C4-2B (cell line): Measurements from ENCODE around the gene DLX3.

Source experiments
- H3K27ac ChIP-seq: fragments of 450-650 bp; 2 replicates; pipeline ENCODE4 v1.5.1; 2017
- ZFX ChIP-seq: fragments of 450-650 bp; IDR thresholded peaks from 2 replicates; pipeline ENCODE4 v1.6.1; 2017
- TF ChIP-seq, protein P1 (sequence below): fragments of 450-650 bp; conservative IDR thresholded peaks from 2 replicates; pipeline ENCODE4 v1.5.1; 2017; ENCODE audit warnings: mild to moderate bottlenecking

Gene DLX3

DNA sequence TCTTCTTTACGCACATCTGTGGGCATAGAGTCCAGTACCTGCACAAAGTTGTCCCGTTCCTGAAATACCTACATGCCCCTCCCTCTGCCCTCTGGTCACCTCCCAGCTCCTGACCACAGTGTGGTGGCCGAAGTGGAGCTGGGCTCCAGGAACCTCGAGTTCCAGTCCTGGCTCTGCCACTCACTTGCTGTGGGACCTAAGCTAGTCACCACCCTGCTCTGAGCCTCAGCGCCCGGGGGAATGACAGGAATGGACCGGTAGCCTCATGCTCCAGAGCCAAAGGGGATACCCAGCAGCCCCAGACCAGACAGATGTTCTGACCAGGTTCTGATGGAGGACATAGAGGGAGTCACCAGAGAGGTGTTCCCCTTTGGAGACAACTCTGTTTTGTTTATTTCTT lies 34.2 kb upstream of the DLX3 start:
- TF ChIP-seq, protein P1, sequence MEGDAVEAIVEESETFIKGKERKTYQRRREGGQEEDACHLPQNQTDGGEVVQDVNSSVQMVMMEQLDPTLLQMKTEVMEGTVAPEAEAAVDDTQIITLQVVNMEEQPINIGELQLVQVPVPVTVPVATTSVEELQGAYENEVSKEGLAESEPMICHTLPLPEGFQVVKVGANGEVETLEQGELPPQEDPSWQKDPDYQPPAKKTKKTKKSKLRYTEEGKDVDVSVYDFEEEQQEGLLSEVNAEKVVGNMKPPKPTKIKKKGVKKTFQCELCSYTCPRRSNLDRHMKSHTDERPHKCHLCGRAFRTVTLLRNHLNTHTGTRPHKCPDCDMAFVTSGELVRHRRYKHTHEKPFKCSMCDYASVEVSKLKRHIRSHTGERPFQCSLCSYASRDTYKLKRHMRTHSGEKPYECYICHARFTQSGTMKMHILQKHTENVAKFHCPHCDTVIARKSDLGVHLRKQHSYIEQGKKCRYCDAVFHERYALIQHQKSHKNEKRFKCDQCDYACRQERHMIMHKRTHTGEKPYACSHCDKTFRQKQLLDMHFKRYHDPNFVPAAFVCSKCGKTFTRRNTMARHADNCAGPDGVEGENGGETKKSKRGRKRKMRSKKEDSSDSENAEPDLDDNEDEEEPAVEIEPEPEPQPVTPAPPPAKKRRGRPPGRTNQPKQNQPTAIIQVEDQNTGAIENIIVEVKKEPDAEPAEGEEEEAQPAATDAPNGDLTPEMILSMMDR = no peak
- no peak for TF ChIP-seq ZFX
- H3K27ac ChIP-seq = no peak overlapping the region

DNA sequence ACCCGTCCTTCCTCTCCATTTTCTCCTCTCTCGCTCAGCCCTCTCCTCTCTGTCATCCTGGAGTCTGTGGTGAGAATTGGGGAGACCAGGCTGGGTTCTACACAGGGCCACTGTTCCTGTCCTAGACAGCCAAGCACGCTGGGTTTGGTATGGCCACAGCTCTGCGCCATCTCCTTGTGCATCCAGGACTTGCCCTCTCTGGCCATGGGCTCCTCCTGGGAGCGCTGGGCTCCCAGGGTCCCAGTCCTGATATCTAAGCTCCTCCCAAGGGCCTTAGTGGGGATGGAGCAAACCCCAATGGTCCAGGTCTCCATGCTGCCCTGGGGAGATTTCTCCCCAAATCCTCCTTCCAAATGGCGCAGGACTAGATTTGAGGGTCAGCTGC lies 33.7 kb upstream of the DLX3 start:
- no peak for TF ChIP-seq ZFX
- TF ChIP-seq, protein P1 = no peak
- H3K27ac ChIP-seq = no peak overlapping the region

DNA sequence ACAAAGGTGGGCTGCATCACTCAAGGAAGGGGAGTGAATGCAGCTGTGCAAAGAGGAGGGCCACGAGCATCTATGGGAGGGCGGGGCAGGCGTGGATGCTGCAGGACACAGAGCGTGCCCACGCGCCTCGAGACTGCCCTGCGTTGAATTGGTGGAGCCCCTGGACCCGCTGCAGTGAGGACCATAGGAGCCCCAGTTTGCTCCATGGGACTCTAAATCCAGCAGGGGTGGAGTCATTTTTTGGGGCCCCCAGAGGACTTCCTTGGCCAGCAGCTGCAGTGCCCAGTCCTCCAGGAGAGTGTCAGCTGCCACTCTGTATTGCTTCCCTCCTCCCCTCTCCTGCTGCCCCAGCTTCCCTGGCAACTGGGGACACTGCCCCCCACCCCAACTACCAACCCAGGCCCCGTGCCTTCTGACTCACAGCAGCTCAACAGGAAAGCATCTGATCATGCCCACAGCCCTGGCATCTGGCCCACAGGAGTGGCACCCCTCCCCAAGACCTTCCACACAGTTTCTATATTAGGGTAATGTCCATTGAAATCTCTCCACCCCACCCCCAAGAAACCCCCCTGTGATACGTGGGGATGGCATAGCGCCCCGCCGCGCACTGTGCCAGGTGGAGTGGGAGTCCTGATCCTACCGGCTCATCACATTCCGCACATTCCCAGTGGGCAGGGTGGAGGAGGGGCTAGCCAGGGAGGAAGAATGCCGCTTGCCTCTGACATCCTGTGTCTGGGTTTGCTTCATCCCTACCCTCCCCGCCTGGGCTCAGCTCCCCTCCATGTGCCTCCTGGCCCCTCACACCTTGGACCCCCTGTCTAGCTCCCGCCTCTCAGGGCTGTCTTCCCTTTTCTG lies 33.1 kb upstream of the DLX3 start:
- no peak overlapping the region for H3K27ac ChIP-seq
- TF ChIP-seq, protein P1 = no peak
- TF ChIP-seq ZFX = no peak

DNA sequence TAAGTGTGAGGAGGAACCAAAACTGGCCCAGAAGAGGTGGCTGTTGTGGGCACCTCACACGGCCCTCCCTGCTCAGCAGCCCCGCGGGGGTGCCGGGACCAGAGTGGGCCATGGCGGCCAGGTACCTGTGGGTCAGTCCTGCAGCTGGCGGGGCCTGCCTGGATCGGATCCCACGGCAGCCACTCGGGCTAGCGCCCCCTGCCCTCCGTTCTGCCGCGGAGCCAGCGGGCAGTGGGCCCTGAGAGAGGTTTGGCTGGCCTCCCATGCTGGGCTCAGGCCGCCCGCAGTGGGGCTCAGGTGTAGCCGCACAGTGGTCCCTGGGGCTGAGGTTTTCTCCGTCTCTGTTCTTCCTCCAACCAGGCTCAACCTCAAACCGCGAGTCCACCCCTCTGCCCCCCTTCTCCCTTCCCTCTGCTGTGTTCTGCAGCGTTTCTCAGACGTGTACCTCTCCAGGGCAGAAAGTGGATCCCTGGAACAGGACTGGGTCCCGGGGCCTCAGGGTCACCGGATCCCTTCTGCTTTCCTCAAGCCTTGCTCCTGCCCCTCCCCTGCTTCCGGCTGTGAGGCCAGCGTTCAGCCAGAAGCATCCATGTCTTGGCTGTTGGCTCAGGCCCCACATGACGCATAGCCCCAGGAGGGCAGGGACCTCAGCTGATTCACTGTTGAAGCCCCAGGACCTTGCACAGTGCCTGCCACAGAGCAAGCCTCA lies 32.3 kb upstream of the DLX3 start:
- no peak for TF ChIP-seq ZFX
- TF ChIP-seq, protein P1 = peak; percentile 77
- H3K27ac ChIP-seq = no peak overlapping the region

DNA sequence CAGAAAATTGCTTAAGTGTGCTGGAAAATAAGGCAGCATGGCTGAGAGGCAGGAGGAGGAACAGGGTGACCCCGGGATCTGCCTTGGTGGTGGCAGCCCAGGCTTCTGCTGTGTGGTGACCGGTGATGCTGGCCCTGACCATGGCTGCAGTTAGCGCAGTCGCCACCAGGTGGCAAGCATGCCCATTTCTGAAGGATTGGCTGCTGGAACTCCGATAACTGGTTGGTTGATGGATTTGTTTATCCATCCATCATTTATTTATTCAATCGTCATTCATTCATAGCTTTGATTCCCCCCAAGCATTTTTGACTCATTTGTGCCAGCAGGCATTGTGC lies 31.8 kb upstream of the DLX3 start:
- no peak for TF ChIP-seq ZFX
- TF ChIP-seq, protein P1 = peak; percentile 96
- no peak overlapping the region for H3K27ac ChIP-seq

DNA sequence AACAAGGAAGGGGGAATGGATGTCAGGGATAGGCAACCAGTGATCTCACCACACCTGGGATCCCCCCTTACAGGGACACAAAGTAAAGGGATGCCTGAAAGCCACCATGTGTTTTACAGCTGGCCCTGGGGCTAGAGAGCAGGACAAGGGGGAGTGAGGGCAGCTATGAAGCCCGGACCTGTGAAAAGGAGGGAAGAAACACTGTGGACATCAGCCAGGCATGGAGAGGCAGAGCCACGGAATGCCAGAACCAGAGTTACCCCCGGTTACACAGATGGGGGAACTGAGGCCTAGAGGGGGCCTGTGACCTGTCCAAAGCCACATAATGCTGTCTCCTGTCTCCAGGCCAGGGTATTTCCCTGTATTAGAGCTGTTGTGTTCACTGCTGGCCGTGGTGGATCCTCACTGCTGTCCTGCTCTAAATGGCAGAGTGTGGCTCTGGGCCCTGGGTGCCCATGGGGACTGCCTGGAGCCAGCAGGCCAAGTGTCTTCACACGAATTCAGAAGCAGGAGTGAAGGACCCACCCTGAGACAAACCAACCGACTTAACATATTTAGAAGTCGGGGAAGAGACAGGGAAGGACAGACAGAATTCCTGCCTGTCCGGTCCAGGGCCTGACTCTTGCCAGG lies 31.1 kb upstream of the DLX3 start:
- H3K27ac ChIP-seq = no peak overlapping the region

More for the DNA sequence above, 31.1 kb upstream of the DLX3 start:
- TF ChIP-seq ZFX = no peak
- TF ChIP-seq, protein P1 = no peak
